M059J (cell line): ENCODE results near the gene CTBP2. TPM values are rescaled to one million over a fixed set of nuclear protein-coding genes. Genes with fewer than 3 reads are reported as not detected.

Experiments
- DNase-seq: peaks from one replicate; pipeline ENCODE4 v3.0.0-alpha.2; 2012; ENCODE audit warnings: low read depth
- total RNA-seq: library from RNA; depleted of rRNA; stranded (reverse); fragments of >200 nt; shearing (Covaris generic); gene quantifications from 2 replicates; pipeline ENCODE4 v1.2.3, GENCODE V29; 2014

The CTBP2 gene
- total RNA-seq, 1 experiment from 2014 or later, result 55.5 TPM

- no peak for DNase-seq
These were observed 150.0 kb downstream of the CTBP2 start for GRCh38 chr10:125010362-125010761.

- no peak for DNase-seq
These were observed 150.7 kb downstream of the CTBP2 start for GRCh38 chr10:125009661-125010161.

GRCh38 chr10:125008689-125009638 lies 151.4 kb downstream of the CTBP2 start:
- no peak for DNase-seq

DNA sequence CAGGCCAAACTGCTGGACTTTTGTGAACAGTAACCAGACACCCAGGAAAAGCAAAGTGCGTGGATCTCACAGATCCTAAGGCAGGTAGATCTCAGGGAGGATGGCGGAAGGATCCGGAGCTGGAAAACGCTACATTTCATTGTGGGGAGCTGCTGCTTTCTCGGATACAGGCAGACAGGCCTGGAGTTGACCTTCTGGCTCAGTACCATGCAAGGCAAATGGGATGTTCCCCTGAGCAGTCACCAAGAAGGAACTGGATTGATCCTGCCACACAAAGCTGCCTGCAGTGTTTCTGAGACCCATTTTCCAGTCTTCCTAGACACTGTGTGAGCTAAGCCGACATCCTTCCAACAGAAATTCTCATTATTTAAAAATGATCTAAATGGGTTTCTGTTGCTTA lies 152.9 kb downstream of the CTBP2 start:
- no peak for DNase-seq

GRCh38 chr10:125006921-125007426 lies 153.4 kb downstream of the CTBP2 start:
- DNase-seq, result no peak

GRCh38 chr10:125006188-125006680 lies 154.1 kb downstream of the CTBP2 start:
- DNase-seq, result no peak

GRCh38 chr10:125005312-125006187 lies 154.8 kb downstream of the CTBP2 start:
- DNase-seq, result no peak

GRCh38 chr10:125004571-125005311 lies 155.6 kb downstream of the CTBP2 start:
- no peak for DNase-seq

DNA sequence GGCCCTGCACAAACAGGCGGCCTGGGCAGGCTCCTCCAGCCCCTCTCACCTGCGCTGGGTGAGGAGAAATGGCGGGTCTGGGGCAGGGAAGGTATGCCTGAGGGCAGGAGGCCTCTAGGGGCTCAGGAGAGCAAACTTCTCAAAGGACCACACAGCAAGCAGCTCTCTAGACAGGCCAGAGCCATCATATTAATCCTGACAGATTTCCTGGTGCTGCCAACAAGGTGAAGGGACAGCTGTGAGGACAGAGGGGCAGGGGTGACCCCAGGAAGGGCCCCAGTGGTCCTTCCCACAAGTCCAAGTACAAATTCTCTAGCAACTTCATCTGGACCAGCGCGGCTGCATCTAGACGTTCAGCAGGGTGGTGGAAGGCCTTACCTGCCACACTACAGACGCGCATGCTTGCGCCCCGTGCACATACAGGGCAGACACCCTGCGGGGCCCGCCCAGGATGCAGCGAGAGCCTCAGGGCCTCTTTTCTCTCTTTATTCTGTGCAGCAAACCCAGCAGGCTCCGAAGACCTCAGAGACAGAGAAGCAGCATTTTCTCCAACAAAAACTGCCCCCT lies 156.4 kb downstream of the CTBP2 start:
- no peak for DNase-seq

GRCh38 chr10:125003146-125003900 lies 157.0 kb downstream of the CTBP2 start:
- DNase-seq, result no peak

DNA sequence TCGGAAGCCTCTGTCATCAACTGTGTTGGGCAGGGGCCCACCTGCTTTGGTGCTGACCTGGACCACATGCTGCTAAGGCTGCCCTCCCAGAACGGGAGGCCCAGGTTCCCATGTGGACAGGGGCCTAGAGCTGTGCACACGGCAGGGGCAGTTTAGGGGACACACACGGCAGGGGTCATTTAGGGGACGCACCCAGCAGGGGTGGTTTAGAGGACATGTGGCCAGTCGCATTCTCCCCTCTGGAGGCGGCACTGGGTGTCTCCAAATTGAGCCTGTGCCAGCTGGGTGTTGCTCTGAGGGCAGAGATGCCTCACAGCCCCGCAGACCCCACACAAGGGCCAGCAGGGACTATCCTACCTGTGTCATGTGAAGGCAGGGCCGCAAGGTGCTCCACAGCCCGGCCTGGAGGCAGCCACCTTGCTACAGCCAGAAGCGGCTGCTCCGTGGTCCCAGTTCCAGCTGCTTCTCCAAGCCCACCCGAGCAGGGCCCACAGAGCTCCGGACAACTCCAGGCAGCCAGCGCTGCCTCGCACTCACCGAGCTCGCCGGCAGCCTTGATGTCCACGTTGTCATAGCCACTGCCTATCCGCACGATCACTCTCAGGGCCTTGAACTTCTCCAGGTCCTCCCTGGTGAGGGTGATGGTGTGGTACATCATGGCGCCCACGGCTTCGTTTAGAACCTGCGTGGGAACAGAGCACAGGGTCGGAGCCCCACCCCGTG lies 157.8 kb downstream of the CTBP2 start:
- no peak for DNase-seq

DNA sequence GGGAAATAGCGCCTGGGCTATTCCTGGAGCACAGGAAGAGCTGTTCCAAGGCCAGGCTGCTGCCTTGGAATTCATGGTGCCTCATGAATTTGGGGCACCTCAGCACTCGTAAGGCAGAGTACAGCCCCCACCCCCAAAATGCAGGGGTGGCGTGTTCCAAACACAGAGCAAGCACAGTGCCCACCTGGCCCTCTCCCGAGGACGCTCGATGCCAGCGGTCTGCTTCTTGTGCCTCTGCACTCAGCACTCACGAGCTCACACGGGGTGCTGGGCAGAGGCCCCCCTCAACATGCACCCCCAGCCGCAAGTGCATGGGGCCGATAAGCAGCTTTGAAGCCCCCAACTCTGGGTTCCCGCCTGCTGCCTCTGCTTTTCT lies 158.3 kb downstream of the CTBP2 start:
- no peak for DNase-seq

DNA sequence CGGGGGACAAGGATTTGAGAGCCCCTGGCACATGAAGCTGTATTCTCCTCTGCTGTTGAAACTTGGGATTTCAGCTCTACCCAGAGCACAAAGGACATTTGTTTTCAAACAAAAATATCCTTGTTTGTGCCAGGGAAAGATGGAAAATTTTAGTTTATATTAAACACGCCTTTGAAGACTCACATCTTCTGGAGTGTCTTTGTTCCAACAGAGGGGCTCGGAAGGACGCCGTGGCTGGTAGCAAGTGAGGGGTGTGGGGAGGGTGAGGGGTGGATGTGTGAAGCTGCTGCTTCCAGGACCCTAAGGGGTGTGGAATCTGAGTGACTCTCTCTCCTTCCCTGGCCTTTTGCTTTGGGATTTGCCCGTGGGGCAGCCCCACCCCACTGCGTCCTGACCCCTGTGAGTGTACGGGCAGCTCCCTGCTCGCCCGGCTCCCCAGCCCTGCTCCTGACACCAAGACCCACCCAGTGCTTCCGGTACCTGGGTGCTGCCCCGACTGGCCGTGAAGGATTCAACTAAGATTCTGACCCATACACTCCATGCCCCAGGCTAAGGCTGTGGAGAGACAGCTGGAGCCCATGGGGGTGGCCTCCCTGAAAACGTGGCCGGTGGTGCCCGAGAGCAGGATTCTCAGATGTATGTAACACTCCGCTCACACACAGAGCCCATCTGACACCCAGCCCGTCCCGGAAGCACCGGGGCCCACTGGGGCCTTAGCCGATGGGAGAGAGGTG lies 158.9 kb downstream of the CTBP2 start:
- DNase-seq, result no peak

GRCh38 chr10:125000366-125001312 lies 159.7 kb downstream of the CTBP2 start:
- DNase-seq, result no peak

GRCh38 chr10:124999433-125000365 lies 160.7 kb downstream of the CTBP2 start:
- DNase-seq, result no peak

GRCh38 chr10:124998624-124999291 lies 161.6 kb downstream of the CTBP2 start:
- no peak for DNase-seq
